Measurements from ENCODE around the gene TMEM117. TPM values are rescaled to one million over a fixed set of nuclear protein-coding genes. Genes with fewer than 3 reads are reported as not detected.
"Not testable (repeated sequence)": the region's sequence is repeated elsewhere in the genome, so short reads cannot be mapped to it uniquely, and the experiment has no call there.

The TMEM117 gene
- polyA plus RNA-seq, 3 donors: 1.9 to 4.0 (median 2.5) TPM

DNA sequence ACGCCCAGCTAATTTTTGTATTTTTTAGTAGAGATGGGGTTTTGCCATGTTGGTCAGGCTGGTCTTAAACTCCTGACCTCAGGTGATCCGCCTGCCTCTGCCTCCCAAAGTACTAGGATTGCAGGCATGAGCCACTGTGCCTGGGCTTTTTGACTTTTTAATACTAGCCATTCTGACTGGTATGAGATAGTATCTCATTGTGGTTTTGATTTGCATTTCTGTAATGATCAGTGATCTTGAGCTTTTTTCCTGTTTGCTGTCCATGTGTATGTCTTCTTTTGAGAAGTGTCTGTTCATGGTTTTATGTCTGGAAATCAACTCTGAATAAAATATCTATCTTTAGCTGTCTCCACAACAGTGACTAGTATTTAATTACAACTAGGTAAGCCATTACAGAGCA, 35.4 kb downstream of the TMEM117 start:
- WGBS, 3 donors: 92 to 100% (median 98%) methylated on average over 2 of the region's 2 CpGs
- not testable (repeated sequence) for H3K27ac ChIP-seq (ENCODE audit: low read depth, low read length)

DNA sequence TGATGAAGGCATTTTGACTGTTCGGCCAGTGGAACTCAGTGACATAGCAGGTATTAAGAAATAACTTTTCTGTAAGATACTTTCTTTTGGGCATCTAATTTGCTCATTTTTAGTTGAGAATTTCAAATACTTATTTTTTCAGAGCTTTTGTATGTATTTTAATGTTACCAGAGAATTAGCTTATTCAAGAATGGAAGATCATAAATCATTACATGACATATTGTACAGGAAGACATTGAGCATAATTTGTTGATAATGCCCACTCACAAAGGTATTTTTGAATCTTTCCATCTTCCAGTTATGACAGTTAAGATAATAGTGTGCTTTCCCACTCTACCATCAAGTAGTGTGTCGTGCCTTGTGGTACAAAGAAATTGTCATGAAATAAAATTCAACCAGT, 36.5 kb downstream of the TMEM117 start:
- WGBS, 3 donors: 87 to 92% (median 90%) methylated on average over 2 of the region's 2 CpGs
- H3K27ac ChIP-seq (ENCODE audit: low read depth, low read length): no peak overlapping the region

DNA sequence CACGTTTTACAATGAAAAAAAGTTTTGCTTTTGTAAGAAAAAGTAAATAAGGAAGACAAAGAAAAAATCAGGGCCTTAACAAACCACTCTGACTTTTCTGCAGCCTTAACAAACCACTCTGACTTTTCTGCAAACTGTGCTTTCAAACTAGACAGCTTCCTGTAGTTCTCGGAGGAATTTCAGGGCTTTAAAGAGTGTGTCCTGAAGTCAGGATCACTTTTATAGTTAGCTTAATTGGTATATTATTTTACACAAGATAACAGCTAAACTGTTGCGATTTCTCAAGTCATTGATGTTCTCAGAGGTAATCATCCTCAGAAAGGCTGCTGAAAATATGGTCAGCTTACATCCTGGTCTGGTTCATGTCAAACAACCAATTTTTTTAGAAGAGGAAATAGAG, 42.2 kb downstream of the TMEM117 start:
- 73 to 84% (median 78%) methylated on average over 3 of the region's 3 CpGs for WGBS, 3 donors
- no peak overlapping the region for H3K27ac ChIP-seq (ENCODE audit: low read depth, low read length)

DNA sequence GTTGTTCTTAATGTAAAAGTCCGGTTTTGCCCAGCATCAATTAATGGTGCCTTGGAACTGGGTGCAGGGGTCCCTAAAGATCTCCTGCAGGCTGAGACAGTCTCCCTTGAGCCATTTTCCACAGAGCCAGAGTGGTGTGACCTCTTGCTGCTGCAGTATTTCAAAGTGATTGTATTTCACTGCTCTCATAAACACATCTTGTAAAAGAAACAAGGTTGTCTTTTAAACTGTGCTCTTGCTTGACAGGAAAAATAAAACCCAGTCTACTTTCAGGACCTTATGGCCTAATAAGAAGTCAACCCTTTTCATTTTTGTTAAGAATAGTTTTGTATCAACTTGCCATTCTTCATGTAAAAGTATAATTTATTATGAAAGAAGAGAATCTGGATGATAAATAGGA, 44.7 kb downstream of the TMEM117 start:
- WGBS, 3 donors: 70 to 74% (median 72%) methylated on average over 1 of the region's 1 CpG
- no peak overlapping the region for H3K27ac ChIP-seq (ENCODE audit: low read depth, low read length)

DNA sequence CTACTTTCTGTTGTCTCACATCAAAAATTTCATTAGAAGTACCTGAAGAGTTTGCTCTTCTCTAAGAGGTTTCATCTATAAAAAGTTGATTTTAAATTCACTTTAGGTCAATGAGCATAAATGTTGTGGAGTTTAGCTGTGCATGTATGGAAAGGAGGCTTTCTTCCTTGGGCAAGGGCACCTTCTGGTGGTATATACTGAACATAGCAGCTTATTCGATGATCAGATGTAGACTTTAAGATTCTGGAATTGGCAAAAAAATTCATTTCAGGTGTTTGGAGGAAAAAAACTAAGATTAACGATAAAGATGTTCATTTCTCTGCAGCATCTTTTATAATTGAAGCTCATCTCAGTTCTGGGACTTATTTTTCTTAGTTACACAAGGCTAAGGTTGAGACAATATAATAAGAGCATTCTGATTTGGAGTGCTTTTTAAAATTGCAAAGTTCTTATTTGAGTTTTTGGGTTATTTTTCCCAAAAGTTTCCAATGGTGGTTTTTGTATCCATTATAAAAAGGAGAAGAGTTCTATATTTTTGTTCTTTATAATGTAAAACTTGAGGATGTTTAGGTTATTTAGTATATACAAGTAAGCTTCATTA, 46.8 kb downstream of the TMEM117 start:
- WGBS, 3 donors: 9 to 13% (median 13%) methylated on average over 2 of the region's 2 CpGs

DNA sequence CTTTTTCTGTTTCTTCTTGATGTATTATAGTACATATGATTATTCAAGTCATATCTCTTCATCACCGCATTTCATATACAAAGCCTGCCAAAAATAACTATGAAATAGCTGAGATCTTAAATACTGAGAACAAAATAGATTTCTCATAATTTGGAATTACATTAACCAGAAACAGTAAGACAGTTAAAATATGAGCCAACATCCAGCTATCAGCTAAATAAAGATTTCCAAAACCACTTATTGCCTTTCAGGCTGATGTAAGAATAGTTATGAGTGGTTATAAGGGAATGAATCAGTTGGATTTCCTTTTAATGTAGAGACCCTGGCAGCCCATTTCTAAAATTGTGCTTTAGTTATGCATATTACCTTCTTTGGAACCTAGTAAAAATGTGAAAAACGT, 47.4 kb downstream of the TMEM117 start:
- no peak overlapping the region for H3K27ac ChIP-seq (ENCODE audit: low read depth, low read length)
- 61 to 74% (median 66%) methylated on average over 2 of the region's 2 CpGs for WGBS, 3 donors

More for the DNA sequence above, 46.8 kb downstream of the TMEM117 start:
- H3K27ac ChIP-seq (ENCODE audit: low read depth, low read length): no peak overlapping the region

DNA sequence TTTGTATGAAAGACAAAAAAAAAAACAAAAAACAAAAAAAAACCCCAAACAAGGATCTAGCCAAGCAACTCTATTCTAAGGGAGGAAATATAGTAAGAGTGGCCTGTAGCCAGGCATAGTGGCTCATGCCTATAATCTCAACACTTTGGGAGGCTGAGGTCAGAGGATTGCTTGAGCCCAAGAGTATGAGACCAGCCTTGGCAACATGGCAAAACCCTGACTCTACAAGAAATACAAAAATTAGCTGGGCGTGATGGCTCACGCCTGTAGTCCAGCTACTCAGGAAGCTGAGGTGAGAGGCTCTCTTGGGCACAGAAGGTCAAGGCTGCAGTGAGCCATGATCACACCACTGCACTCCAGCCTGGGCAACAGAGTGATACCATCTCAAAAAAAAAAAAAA, 47.9 kb downstream of the TMEM117 start:
- H3K27ac ChIP-seq (ENCODE audit: low read depth, low read length): no peak overlapping the region
- WGBS, 3 donors: 76 to 94% (median 79%) methylated on average over 2 of the region's 2 CpGs

DNA sequence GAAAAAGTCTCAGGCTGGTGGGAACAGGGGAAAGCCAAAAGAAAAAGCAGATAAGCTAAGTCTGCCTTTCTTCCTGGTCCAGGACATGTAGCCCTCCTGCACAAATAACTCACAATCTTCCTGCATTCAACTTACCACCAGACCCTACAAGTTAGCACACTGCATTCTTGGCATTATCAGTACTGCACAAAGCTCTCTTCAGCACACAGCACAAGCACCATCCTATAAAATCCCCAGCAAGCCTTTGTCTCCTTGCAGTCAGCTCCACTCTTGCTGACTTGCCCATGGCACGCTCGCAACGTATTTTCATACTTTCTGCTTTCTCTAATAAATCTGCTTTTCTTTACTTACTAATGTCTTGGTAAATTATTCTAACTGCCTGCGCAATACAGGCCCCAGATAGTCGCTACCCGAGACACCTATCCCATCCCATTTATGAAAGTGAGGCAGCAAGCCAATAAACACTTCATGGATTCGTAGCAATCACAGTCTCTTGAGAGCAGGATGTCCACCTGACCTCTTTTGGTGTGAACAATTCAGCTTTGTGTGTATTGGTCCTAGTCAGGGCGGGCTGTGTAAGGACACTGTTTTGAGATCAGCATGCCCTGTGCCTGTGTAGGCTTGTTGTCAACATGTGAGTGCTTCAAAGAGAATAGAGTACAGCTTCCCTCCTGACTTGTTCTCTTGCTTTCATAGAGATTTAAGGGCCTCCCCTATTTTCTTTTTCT, 49.0 kb downstream of the TMEM117 start:
- 85 to 86% (median 85%) methylated on average over 8 of the region's 8 CpGs for whole genome bisulfite sequencing, 3 donors
- no peak overlapping the region for H3K27ac ChIP-seq (ENCODE audit: low read depth, low read length)

DNA sequence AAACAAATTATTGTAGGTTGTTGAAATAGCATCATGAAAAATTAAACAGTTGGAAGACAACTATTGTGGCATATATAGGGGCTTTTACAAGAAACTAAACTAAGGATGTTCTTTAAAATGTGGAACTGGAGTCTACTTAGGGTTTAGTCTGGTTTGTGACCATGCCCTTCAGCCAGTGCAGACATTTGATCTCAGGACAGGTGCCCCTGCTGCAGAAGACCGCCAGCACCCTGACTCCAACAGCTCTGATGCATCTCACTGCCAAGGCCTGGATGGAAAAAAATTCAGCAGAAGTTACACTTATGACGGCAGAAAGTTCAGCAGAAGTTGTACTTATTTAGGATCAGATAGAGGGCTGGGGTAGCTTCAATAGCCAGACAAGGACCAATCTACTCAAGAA, 51.5 kb downstream of the TMEM117 start:
- WGBS, 3 donors: 89 to 95% (median 93%) methylated on average over 2 of the region's 2 CpGs
- no peak overlapping the region for H3K27ac ChIP-seq (ENCODE audit: low read depth, low read length)

DNA sequence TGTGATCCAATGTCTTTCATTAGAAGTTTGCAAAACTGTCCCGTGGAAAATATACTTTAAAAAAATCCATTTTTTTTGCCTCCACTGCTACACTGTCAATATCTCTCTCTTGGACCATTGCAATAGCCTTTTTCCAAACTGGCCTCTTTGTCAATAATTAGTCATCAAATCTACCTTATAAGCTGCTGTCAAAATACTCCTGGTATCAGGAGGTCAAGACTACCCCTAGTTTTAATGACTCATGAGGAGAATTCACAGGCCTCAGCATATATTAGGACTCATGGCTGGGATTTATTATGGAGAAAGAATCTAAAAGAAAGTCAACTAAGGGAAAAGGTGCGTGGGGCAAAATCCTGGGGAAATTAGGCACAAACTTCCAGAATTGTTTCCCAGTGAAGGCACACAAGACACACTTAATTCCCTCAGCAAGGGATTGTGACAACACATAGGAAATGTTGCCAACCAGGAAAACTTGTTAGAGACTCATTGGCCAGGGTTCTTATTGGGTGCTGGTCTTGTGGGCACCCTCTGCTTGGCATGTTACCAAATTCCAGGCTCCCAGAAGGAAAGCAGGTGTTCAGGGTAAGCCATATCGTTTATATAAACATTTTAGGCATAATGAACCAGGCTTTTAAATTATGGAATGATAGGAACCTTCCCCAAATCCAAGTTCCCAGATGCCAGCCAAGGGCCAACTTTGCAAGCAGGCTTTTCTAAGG, 56.1 kb downstream of the TMEM117 start:
- 74 to 85% (median 85%) methylated on average over 3 of the region's 3 CpGs for WGBS, 3 donors

DNA sequence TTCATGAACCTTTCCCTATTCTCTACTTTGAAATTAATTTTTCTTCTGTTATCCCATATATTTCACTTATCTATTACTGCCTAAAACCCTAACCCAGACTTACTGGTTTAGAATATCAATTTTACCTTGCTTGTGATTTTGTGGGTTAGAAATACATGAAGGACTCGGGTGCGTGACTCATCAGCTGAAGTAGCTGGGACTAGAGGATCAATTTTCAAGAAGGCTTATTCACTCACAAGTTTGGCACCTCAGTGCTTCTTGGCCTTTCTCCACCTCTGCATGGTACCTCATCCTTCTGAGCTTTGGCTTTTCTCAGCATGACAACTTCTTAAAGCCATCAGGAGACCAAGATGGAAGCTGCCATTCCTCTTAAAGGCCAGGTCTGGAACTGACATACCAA, 57.8 kb downstream of the TMEM117 start:
- WGBS, 3 donors: 93 to 98% (median 97%) methylated on average over 2 of the region's 2 CpGs
- H3K27ac ChIP-seq (ENCODE audit: low read depth, low read length): no peak overlapping the region

More for the DNA sequence above, 56.1 kb downstream of the TMEM117 start:
- H3K27ac ChIP-seq (ENCODE audit: low read depth, low read length): no peak overlapping the region

DNA sequence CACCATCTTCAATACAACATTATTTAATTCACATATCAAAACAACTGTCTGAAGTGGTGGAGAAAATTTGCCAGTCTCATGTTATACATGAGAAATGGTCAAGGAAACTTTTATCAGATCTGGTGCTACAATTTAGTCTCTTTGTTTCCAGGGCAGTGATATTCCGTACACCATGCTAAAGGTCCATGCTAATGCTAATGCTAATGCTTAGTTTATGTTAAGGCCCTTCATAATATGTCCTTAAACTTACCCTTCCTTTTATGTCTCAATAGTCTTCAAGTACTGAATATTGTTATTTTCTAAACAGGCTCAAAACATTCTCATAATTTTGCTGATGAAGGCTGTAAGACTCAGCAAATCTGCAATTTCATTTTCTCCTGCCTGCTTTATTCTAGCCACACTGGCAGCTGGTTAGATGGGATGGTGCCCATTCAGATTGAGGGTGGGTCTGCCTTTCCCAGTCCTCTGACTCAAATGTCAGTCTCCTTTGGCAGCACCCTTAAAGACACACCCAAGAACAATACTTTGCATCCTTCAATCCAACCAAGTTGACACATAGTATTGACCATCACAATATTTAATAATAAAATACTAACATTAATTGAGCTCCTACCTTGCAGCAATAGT, 59.8 kb downstream of the TMEM117 start:
- WGBS, 3 donors: 88 to 97% (median 92%) methylated on average over 1 of the region's 1 CpG
- no peak overlapping the region for H3K27ac ChIP-seq (ENCODE audit: low read depth, low read length)

DNA sequence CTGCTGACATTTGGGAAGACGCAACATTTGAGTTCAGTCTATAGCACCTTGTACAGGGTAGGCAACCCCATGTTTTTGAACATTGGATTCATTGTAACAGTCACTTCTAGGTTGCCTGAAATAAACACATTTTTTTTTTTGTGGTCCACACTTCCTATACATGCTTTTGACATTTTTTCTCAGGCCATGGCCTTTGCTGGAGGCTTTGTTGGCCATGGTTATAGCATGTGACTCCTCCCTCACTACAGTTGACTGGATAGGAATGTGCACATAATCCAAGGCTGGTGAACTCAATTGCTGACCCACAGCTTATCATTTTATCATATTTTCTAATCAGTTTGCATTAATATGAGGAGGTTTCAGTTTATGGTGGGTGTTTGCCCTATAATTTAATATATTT, 60.6 kb downstream of the TMEM117 start:
- 95 to 98% (median 97%) methylated on average over 1 of the region's 1 CpG for WGBS, 3 donors
- H3K27ac ChIP-seq (ENCODE audit: low read depth, low read length): no peak overlapping the region

DNA sequence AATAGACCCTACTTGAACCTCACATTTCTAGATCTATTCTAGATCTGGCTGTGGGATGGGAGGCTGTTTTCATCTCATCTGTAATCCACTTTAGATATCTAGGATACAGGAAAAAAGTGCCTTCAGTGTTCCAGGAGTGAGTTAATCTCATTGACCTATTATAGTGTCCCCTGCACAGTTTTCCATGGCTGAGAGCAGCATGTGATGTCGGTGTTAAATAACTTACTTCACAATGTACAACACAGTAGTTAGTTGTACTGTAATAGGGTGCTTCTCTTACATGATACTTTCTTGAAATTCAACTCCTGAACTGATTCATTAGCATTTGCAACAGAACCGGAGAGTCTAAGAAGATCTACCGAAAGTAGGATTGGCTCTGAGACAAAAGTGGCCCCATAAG, 62.6 kb downstream of the TMEM117 start:
- WGBS, 3 donors: 78 to 81% (median 80%) methylated on average over 3 of the region's 3 CpGs
- H3K27ac ChIP-seq (ENCODE audit: low read depth, low read length): no peak overlapping the region

DNA sequence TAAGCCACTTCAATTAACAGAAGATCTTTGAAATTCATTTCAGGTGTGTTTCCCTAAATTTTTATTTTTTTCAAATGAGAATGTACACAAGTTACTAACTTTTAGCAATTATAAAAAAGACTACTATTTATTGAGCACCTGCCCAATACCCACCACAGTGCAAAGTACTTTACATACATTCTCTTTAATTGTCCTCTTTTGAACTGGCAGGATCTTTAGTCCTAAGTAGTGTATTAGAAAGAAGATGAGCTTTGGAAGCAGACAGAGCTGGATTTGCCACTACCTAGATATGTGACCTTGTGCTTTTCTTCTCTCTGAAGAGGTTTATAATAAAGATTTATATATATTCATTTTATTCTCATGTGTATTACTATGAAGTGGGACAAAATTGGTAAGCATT, 63.7 kb downstream of the TMEM117 start:
- no peak overlapping the region for H3K27ac ChIP-seq (ENCODE audit: low read depth, low read length)

DNA sequence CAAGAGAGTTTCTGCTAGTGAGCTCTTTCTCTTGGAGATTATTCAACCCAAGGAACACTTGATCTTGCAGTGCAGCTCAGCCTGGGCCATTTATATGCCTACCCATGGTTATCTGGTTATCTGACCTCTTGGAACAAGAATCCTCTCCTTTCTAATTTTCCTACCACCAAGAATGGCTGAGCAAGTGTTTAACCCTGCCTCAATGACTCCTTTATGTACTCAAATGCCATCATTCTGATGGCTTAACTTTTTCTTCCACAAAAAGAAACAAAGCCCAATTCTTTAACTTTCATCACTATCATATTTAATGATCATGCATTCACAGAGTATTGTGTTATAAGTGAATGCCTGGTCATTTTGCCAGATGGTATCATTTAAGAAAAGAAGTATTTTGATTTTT, 67.8 kb downstream of the TMEM117 start:
- H3K27ac ChIP-seq (ENCODE audit: low read depth, low read length): no peak overlapping the region

DNA sequence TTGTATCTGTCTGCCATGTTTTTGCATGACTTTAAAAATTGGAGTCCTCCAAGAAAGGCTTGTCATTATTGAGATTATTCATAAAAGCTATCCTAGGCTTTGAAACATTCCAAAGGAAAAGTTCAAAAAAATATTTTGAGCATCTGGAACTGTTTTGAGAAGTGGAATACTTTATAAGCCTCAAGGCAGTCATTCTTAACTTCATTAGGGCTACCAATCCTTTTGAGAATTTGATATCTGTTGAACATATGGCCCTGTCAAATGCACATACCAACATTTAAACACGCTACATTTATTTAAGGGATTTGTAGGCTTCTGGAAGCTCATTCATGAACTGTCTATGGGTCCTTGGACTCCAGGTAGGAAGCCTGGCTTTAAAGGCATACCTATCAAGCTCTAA, 77.0 kb downstream of the TMEM117 start:
- no peak overlapping the region for H3K27ac ChIP-seq (ENCODE audit: low read depth, low read length)
- 0 to 45% (median 0%) methylated on average over 1 of the region's 1 CpG for WGBS, 3 donors

DNA sequence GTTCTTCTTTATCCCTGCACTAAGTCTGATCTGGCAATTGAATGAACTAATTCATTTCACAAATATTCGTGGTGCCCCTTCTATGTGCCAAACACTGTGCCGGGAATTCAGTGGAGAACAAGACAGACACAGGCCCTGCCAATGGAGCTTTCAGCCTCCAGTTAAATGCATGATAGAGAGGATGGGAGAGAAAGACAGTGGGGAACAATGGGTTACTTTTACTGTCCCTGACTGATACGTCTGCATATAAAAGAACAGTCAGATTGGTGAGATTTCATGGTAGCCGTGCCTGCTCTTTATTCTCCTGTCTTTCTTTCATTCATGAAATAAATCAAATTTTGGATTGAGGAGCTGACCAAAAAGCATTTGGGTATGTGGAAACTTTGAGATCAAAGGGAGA, 78.5 kb downstream of the TMEM117 start:
- WGBS, 3 donors: 75 to 80% (median 78%) methylated on average over 4 of the region's 4 CpGs
- no peak overlapping the region for H3K27ac ChIP-seq (ENCODE audit: low read depth, low read length)

DNA sequence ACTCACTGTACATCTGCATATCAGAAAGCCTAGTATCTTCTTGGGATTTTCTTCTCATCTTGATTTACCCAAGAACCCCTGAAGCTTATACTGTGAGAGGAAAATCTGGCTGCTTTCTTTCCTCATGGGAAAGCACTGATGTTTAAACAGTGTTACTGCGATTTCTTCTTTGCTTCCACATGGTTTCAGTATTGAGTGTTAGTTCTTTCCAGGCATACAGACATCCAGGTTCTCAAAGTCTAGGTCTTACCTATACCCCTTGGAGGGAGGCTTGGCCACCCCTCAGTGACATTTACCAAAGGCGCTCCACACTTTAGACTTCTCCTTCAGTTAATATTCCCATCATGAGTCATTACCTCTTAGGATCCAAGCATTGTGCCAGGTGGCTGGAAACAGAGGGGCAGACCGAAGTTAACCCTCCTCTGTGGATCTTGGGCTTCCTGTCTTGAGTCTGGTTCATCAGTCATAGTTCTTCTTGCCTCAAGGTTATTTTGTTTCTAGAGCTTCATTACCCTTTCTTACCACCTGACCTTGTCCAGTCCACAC, 79.1 kb downstream of the TMEM117 start:
- 73 to 78% (median 75%) methylated on average over 3 of the region's 3 CpGs for WGBS, 3 donors

More for the DNA sequence above, 79.1 kb downstream of the TMEM117 start:
- no peak overlapping the region for H3K27ac ChIP-seq (ENCODE audit: low read depth, low read length)

Measured in adipose tissue (tissue), 3 donors.